GM23248 (cell line): ENCODE measurements around the gene MDH2.

Source experiments
- EZH2 ChIP-seq: fragments of 200-600 bp; sonication (generic); IDR thresholded peaks from 2 replicates; pipeline ENCODE4 v1.6.1; 2018; ENCODE audit warnings: antibody characterized with exemption, mild to moderate bottlenecking; ENCODE audit not compliant: insufficient read depth, poor library complexity, severe bottlenecking
- EZH2phosphoT487 ChIP-seq: fragments of 200-600 bp; sonication (generic); IDR thresholded peaks from 2 replicates; pipeline ENCODE4 v1.6.1; 2018; ENCODE audit warnings: antibody characterized with exemption, moderate library complexity, mild to moderate bottlenecking, low read depth; ENCODE audit not compliant: insufficient read depth

DNA sequence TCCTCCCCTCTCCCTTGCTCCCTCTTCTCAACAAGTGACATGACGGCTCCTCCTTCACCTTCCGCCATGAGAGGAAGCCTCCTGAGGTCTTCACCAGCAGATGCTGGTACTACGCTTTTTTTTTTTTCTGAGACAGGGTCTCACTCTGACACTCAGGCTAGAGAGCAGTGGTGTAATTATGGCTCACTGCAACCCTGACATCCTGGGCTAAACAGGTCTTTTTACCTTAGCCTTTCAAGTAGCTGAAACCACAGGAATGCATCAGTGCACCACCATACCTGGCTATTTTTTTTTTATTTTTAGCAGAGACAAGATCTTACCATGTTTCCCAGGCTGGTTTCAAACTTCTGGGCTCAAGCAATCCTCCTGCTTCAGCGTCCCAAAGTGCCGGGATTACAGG lies 43.6 kb downstream of the MDH2 start:
- no peak for TF ChIP-seq EZH2phosphoT487
- no peak for TF ChIP-seq EZH2
